ENCODE results near the gene MTHFR.

MTHFR gene

GRCh38 chr1:11752359-11753088, 53.2 kb downstream of the MTHFR start:
- DNase-seq = no peak

GRCh38 chr1:11751087-11751486, 54.7 kb downstream of the MTHFR start:
- DNase-seq = no peak

- no peak for DNase-seq
Measured at GRCh38 chr1:11749996-11750395, 55.8 kb downstream of the MTHFR start.

- peak; percentile 47 for DNase-seq
Measured at GRCh38 chr1:11749203-11749689, 56.5 kb downstream of the MTHFR start.

- no peak for DNase-seq
Measured at GRCh38 chr1:11748294-11749202, 57.2 kb downstream of the MTHFR start.

- no peak for DNase-seq
Measured at GRCh38 chr1:11746795-11747487, 58.8 kb downstream of the MTHFR start.

- no peak for DNase-seq
Measured at GRCh38 chr1:11746092-11746491, 59.7 kb downstream of the MTHFR start.

GRCh38 chr1:11744287-11744686, 61.5 kb downstream of the MTHFR start:
- DNase-seq = no peak

- no peak for DNase-seq
Measured at GRCh38 chr1:11741919-11742558, 63.7 kb downstream of the MTHFR start.

GRCh38 chr1:11741482-11741881, 64.3 kb downstream of the MTHFR start:
- no peak for DNase-seq

GRCh38 chr1:11740258-11741192, 65.2 kb downstream of the MTHFR start:
- no peak for DNase-seq

- DNase-seq = no peak
Measured at GRCh38 chr1:11738783-11739182, 67.0 kb downstream of the MTHFR start.

- DNase-seq = no peak
Measured at GRCh38 chr1:11738096-11738495, 67.7 kb downstream of the MTHFR start.

- peak; percentile 39 for DNase-seq
Measured at GRCh38 chr1:11736746-11737639, 68.8 kb downstream of the MTHFR start.

- DNase-seq = peak; percentile 87
Measured at GRCh38 chr1:11735854-11736745, 69.7 kb downstream of the MTHFR start, which contains the start of gene AGTRAP. TSS of gene AGTRAP (plus strand) at chr1:11736136. CDS start at chr1:11736209, 73 bp downstream.

All from activated naive CD4-positive, alpha-beta T cell treated with anti-CD3 and anti-CD28 coated beads, Interleukin-2, amount 50 U/mL, for 16 hours (primary cell).